K562 (cell line): Measurements from ENCODE around the gene RNF4. TPM values are rescaled to one million over a fixed set of nuclear protein-coding genes. Genes with fewer than 3 reads are reported as not detected.

ENCODE experiments used
- C11orf30 ChIP-seq: fragments of 450-650 bp; IDR thresholded peaks from 2 replicates; pipeline ENCODE4 v1.6.1; 2016; ENCODE audit warnings: low read depth, mild to moderate bottlenecking
- COPS2 ChIP-seq: fragments of 450-650 bp; conservative IDR thresholded peaks from 2 replicates; pipeline ENCODE4 v1.6.1; 2016; ENCODE audit warnings: mild to moderate bottlenecking, moderate library complexity
- IFI16 ChIP-seq: fragments of 250-450 bp; sonication (Bioruptor Pico); IDR thresholded peaks from 2 replicates; pipeline ENCODE4 v2.1.2; 2022; ENCODE audit warnings: mild to moderate bottlenecking, inconsistent platforms
- L3MBTL2 ChIP-seq: fragments of 450-650 bp; IDR thresholded peaks from 2 replicates; pipeline ENCODE4 v1.6.1; 2016; ENCODE audit warnings: mild to moderate bottlenecking, moderate library complexity
- POU5F1 ChIP-seq: fragments of 150-350 bp; IDR thresholded peaks from 2 replicates; pipeline ENCODE4 v1.6.1; 2014; ENCODE audit warnings: borderline replicate concordance, low read length, low read depth, mild to moderate bottlenecking; ENCODE audit not compliant: partially characterized antibody
- SIN3B ChIP-seq: fragments of 450-650 bp; IDR thresholded peaks from 2 replicates; pipeline ENCODE4 v1.6.1; 2017; ENCODE audit warnings: low read depth, mild to moderate bottlenecking, moderate library complexity
- SMAD1 ChIP-seq: fragments of 150-350 bp; IDR thresholded peaks from 2 replicates; pipeline ENCODE4 v1.6.1; 2014; ENCODE audit warnings: low read length, low read depth; ENCODE audit not compliant: partially characterized antibody
- SMARCA4 ChIP-seq: fragments of 450-650 bp; IDR thresholded peaks from 2 replicates; pipeline ENCODE4 v1.6.1; 2016
- SRF ChIP-seq, 2 experiments: fragments of 250-450, 450-650 bp in 1 of 2; sonication (Bioruptor Pico) in 1 of 2; sonication (generic) in 1 of 2; formaldehyde crosslinking; IDR thresholded peaks; 2 replicates each; pipeline versions ENCODE4 v1.5.0 to v1.5.1; 2020 to 2022; ENCODE audit warnings: mild to moderate bottlenecking in 1 of 2, missing genetic modification reagents in 1 of 2
- SUPT5H ChIP-seq: fragments of 450-650 bp; IDR thresholded peaks from 2 replicates; pipeline ENCODE4 v1.6.1; 2016
- XRCC4 ChIP-seq: IDR thresholded peaks from one replicate; pipeline ENCODE4 v1.6.1; 2011; ENCODE audit not compliant: insufficient read depth, insufficient read length; ENCODE audit errors: extremely low read depth
- ZBTB7A ChIP-seq: IDR thresholded peaks from 2 replicates; pipeline ENCODE4 v1.6.1; 2011; ENCODE audit warnings: low read depth, mild to moderate bottlenecking, low read length, moderate library complexity, borderline replicate concordance; ENCODE audit not compliant: control insufficient read depth
- ZNF184 ChIP-seq: sonication (generic); formaldehyde crosslinking; IDR thresholded peaks from 2 replicates; pipeline ENCODE4 v1.5.0; 2020; ENCODE audit warnings: missing genetic modification reagents
- ZNF3 ChIP-seq: fragments of 250-450 bp; sonication (Bioruptor Pico); IDR thresholded peaks from 2 replicates; pipeline ENCODE4 v1.5.0; 2021; ENCODE audit warnings: mild to moderate bottlenecking, moderate library complexity
- ZNF785 ChIP-seq: fragments of 250-450 bp; sonication (Bioruptor Pico); IDR thresholded peaks from 2 replicates; pipeline ENCODE4 v1.4.0; 2020; ENCODE audit warnings: mild to moderate bottlenecking
- polyA plus RNA-seq, 8 experiments: library from polyadenylated mRNA; depleted of rRNA in 4 of 8; stranded (reverse) in 5 of 8; unstranded in 3 of 8; fragments of >200 nt; fragmentation: Nextera tagmentation in 2 of 8; fragmentation: Illumina TruSeq in 1 of 8; extraction: Ambion mirVana in 2 of 8; extraction: Trizol in 1 of 8; gene quantifications; 2 replicates each; pipeline versions ENCODE4 v1.2.1 to v1.2.3, GENCODE V29; 2011 to 2014; ENCODE audit warnings: inconsistent platforms in 1 of 8, missing spikeins in 1 of 8
- total RNA-seq, 7 experiments: library from RNA; depleted of rRNA in 6 of 7; stranded (reverse); fragments of >200 nt in 6 of 7; fragmentation: Illumina TruSeq in 2 of 7; extraction: Trizol in 2 of 7; gene quantifications; 2 replicates each; pipeline versions ENCODE4 v1.2.1 to v1.2.3, GENCODE V29; 2011 to 2021; ENCODE audit warnings: low replicate concordance in 1 of 7
- TF ChIP-seq, protein P1 (sequence below): sonication (generic); formaldehyde crosslinking; IDR thresholded peaks from 2 replicates; pipeline ENCODE4 v1.5.0; 2020; ENCODE audit warnings: missing genetic modification reagents
- TF ChIP-seq, protein P2 (sequence below): fragments of 450-650 bp; IDR thresholded peaks from one replicate; pipeline ENCODE4 v1.6.1; 2018; ENCODE audit warnings: mild to moderate bottlenecking, moderate library complexity; ENCODE audit not compliant: partially characterized antibody
- TF ChIP-seq, protein P3 (sequence below), 3 experiments: IDR thresholded peaks in 2 of 3; conservative IDR thresholded peaks in 1 of 3; 2 replicates each; pipeline ENCODE4 v1.5.1; 2011 to 2012; ENCODE audit warnings: low read length in 3 of 3, mild to moderate bottlenecking in 3 of 3, control low read depth in 2 of 3, improper control_type of control experiment in 1 of 3, inconsistent platforms in 1 of 3, low read depth in 1 of 3, mixed read lengths in 1 of 3, moderate library complexity in 1 of 3; ENCODE audit not compliant: insufficient read depth in 2 of 3
- TF ChIP-seq, protein P4 (sequence below): fragments of 250-450 bp; sonication (Bioruptor Pico); IDR thresholded peaks from 2 replicates; pipeline ENCODE4 v1.5.1; 2021; ENCODE audit warnings: mild to moderate bottlenecking
- TF ChIP-seq, protein P5 (sequence below): fragments of 250-450 bp; sonication (Bioruptor Pico); IDR thresholded peaks from 2 replicates; pipeline ENCODE4 v1.8.0; 2022; ENCODE audit warnings: inconsistent platforms, mild to moderate bottlenecking, moderate library complexity, borderline replicate concordance

RNF4 gene
- total and polyA plus RNA-seq, 9 of the 15 experiments (the other 6 are each of a cell fraction or from before 2014, with no cell fraction given): 19.2 to 59.3 (median 44.8) TPM

DNA sequence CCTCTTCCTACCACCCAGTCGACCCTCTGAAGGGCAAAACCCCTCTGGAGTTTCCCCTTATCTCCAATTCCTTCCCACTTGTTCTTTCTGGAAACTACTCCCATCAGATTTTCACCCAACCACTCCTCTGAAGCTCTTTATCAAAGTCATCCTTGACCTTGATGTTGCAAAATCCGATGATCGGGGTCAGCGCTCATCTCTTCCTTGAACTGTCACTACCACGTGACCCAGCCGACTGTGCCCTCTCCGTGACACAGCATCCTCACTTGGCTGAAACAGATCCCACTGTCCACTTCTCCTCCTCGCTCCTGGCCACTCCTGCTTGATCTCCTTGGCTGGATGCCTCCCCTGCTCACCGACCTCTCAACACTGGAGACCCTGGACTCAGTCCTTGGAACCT lies 49.1 kb upstream of the RNF4 start (continued):
- TF ChIP-seq, protein P1, sequence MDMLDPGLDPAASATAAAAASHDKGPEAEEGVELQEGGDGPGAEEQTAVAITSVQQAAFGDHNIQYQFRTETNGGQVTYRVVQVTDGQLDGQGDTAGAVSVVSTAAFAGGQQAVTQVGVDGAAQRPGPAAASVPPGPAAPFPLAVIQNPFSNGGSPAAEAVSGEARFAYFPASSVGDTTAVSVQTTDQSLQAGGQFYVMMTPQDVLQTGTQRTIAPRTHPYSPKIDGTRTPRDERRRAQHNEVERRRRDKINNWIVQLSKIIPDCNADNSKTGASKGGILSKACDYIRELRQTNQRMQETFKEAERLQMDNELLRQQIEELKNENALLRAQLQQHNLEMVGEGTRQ (CRISPR knock-in tag): peak; percentile 86
- TF ChIP-seq SMAD1 (no peak), ZNF3 (CRISPR knock-in tag) (no peak), L3MBTL2 (no peak), SRF (CRISPR knock-in tag; IDR thresholded peaks at IDR 0.05) (no peak), ZNF785 (CRISPR knock-in tag) (no peak), IFI16 (CRISPR knock-in tag) (no peak), SIN3B (no peak), XRCC4 (no peak), ZNF184 (CRISPR knock-in tag) (no peak), COPS2 (no peak), SUPT5H (no peak), POU5F1 (no peak), ZBTB7A (no peak), SMARCA4 (no peak), C11orf30 (peak; percentile 65)
- TF ChIP-seq, protein P2, sequence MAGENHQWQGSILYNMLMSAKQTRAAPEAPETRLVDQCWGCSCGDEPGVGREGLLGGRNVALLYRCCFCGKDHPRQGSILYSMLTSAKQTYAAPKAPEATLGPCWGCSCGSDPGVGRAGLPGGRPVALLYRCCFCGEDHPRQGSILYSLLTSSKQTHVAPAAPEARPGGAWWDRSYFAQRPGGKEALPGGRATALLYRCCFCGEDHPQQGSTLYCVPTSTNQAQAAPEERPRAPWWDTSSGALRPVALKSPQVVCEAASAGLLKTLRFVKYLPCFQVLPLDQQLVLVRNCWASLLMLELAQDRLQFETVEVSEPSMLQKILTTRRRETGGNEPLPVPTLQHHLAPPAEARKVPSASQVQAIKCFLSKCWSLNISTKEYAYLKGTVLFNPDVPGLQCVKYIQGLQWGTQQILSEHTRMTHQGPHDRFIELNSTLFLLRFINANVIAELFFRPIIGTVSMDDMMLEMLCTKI: no peak
- TF ChIP-seq, protein P3, sequence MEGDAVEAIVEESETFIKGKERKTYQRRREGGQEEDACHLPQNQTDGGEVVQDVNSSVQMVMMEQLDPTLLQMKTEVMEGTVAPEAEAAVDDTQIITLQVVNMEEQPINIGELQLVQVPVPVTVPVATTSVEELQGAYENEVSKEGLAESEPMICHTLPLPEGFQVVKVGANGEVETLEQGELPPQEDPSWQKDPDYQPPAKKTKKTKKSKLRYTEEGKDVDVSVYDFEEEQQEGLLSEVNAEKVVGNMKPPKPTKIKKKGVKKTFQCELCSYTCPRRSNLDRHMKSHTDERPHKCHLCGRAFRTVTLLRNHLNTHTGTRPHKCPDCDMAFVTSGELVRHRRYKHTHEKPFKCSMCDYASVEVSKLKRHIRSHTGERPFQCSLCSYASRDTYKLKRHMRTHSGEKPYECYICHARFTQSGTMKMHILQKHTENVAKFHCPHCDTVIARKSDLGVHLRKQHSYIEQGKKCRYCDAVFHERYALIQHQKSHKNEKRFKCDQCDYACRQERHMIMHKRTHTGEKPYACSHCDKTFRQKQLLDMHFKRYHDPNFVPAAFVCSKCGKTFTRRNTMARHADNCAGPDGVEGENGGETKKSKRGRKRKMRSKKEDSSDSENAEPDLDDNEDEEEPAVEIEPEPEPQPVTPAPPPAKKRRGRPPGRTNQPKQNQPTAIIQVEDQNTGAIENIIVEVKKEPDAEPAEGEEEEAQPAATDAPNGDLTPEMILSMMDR (IDR thresholded peaks at IDR 0.05 in 2 of 3, conservative IDR thresholded peaks at IDR 0.05 in 1 of 3; ENCODE audit: insufficient read depth in 2 of 3, low read depth in 1 of 3, low read length in 3 of 3): no peak
- TF ChIP-seq, protein P4, sequence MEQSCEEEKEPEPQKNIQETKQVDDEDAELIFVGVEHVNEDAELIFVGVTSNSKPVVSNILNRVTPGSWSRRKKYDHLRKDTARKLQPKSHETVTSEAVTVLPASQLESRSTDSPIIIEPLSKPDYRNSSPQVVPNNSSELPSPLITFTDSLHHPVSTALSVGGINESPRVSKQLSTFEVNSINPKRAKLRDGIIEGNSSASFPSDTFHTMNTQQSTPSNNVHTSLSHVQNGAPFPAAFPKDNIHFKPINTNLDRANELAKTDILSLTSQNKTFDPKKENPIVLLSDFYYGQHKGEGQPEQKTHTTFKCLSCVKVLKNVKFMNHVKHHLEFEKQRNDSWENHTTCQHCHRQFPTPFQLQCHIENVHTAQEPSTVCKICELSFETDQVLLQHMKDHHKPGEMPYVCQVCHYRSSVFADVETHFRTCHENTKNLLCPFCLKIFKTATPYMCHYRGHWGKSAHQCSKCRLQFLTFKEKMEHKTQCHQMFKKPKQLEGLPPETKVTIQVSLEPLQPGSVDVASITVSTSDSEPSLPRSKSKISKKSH (CRISPR knock-in tag): no peak
- TF ChIP-seq, protein P5, sequence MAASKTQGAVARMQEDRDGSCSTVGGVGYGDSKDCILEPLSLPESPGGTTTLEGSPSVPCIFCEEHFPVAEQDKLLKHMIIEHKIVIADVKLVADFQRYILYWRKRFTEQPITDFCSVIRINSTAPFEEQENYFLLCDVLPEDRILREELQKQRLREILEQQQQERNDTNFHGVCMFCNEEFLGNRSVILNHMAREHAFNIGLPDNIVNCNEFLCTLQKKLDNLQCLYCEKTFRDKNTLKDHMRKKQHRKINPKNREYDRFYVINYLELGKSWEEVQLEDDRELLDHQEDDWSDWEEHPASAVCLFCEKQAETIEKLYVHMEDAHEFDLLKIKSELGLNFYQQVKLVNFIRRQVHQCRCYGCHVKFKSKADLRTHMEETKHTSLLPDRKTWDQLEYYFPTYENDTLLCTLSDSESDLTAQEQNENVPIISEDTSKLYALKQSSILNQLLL (CRISPR knock-in tag): no peak
